Measurements from ENCODE around the gene NSF.

- TF ChIP-seq EZH2 (IDR thresholded peaks at IDR 0.05) (no peak), POLR2AphosphoS5 (IDR thresholded peaks at IDR 0.05; ENCODE audit: borderline replicate concordance, low read depth, low read length) (no peak), FOXP2 (optimal IDR thresholded peaks at IDR 0.05; ENCODE audit: control extremely low read depth, extremely low read length, insufficient read depth) (no peak)
These were observed 127.5 kb downstream of the NSF start for GRCh38 chr17:46717999-46718398.

All from SK-N-MC (cell line).